ENCODE results near the gene DDX51. TPM values are rescaled to one million over a fixed set of nuclear protein-coding genes. Genes with fewer than 3 reads are reported as not detected.
A peak's percentile ranks its signal among the peaks of the same experiment; 100 is the strongest.

Gene DDX51
- total RNA-seq, 6 donors from 2014 or later, result 8.7 to 23.5 (median 19.2) TPM

- ATAC-seq (ENCODE audit: low FRiP score in 2 of 2) (no peak), DNase-seq (peak in 1 of 2 donors; percentile 72)
- 59 to 70% methylated on average over 8 to 20 of the region's 24 CpGs for WGBS, 2 donors
- Histone ChIP-seq H3K4me3 (no peak overlapping the region), H3K4me1 (no peaks in the 10 kb centered on the region), H3K27me3 (peaks cover 0 to 6% (median 0%) of the 10 kb centered on the region in 4 donors), H3K36me3 (no peaks in the 10 kb centered on the region), H3K9me3 (no peaks in the 10 kb centered on the region), H3K27ac (no peak overlapping the region)
- no peak for TF ChIP-seq POLR2AphosphoS5 (IDR thresholded peaks at IDR 0.05)
- no peak for TF ChIP-seq EP300 (IDR thresholded peaks at IDR 0.05)
- TF ChIP-seq CTCF (IDR thresholded peaks at IDR 0.05), result no peak
These were observed 27.3 kb upstream of the DDX51 start for GRCh38 chr12:132171293-132171967.

- WGBS, 2 donors, result 80 to 85% methylated on average over 2 to 33 of the region's 33 CpGs
- Histone ChIP-seq H3K27ac (no peak overlapping the region), H3K9me3 (no peaks in the 10 kb centered on the region), H3K27me3 (peaks cover 0 to 6% (median 0%) of the 10 kb centered on the region in 4 donors), H3K4me1 (no peaks in the 10 kb centered on the region), H3K4me3 (no peak overlapping the region), H3K36me3 (no peaks in the 10 kb centered on the region)
- no peak for ATAC-seq (ENCODE audit: low FRiP score in 2 of 2)
- peak in 1 of 2 donors; percentile 65 for DNase-seq
- TF ChIP-seq POLR2AphosphoS5 (IDR thresholded peaks at IDR 0.05) (no peak), CTCF (IDR thresholded peaks at IDR 0.05) (no peak), EP300 (IDR thresholded peaks at IDR 0.05) (no peak), POLR2A (IDR thresholded peaks at IDR 0.05) (no peak)
These were observed 26.6 kb upstream of the DDX51 start for GRCh38 chr12:132170637-132171292.

GRCh38 chr12:132170094-132170636, 26.0 kb upstream of the DDX51 start:
- H3K27ac ChIP-seq, result no peak overlapping the region
- ATAC-seq (ENCODE audit: low FRiP score in 2 of 2), result peak in 1 of 2 donors; percentile 31
- no peaks in the 10 kb centered on the region for H3K36me3 ChIP-seq
- TF ChIP-seq POLR2AphosphoS5 (IDR thresholded peaks at IDR 0.05) (no peak), EP300 (IDR thresholded peaks at IDR 0.05) (no peak), CTCF (IDR thresholded peaks at IDR 0.05) (no peak), POLR2A (IDR thresholded peaks at IDR 0.05) (no peak)
- H3K27me3 ChIP-seq, result peaks cover 0 to 6% (median 0%) of the 10 kb centered on the region in 4 donors
- H3K9me3 ChIP-seq, result no peaks in the 10 kb centered on the region
- 23 to 33% methylated on average over 13 to 16 of the region's 16 CpGs for WGBS, 2 donors
- H3K4me3 ChIP-seq, result no peak overlapping the region
- DNase-seq, result peak in 1 of 2 donors; percentile 53
- H3K4me1 ChIP-seq, result no peaks in the 10 kb centered on the region

- WGBS, 2 donors, result 80 to 93% methylated on average over 3 to 7 of the region's 17 CpGs
These were observed 25.3 kb upstream of the DDX51 start for GRCh38 chr12:132169376-132169775.

More at GRCh38 chr12:132169376-132169775, 25.3 kb upstream of the DDX51 start:
- Histone ChIP-seq H3K9me3 (no peaks in the 10 kb centered on the region), H3K27ac (no peak overlapping the region), H3K4me3 (no peak overlapping the region), H3K4me1 (no peaks in the 10 kb centered on the region), H3K27me3 (peaks cover 0 to 6% (median 0%) of the 10 kb centered on the region in 4 donors), H3K36me3 (no peaks in the 10 kb centered on the region)
- DNase-seq, result peak in 1 of 2 donors; percentile 59
- ATAC-seq (ENCODE audit: low FRiP score in 2 of 2), result no peak
- TF ChIP-seq EP300 (IDR thresholded peaks at IDR 0.05) (no peak), POLR2AphosphoS5 (IDR thresholded peaks at IDR 0.05) (no peak), CTCF (IDR thresholded peaks at IDR 0.05) (no peak), POLR2A (IDR thresholded peaks at IDR 0.05) (no peak)

All from upper lobe of left lung (tissue), 6 donors.